OCI-LY3 (cell line): ENCODE data around the gene AFF1.

ENCODE experiments used
- EZH2phosphoT487 ChIP-seq: fragments of 200-600 bp; shearing (Covaris generic); IDR thresholded peaks from 2 replicates; pipeline ENCODE4 v1.6.1; 2018; ENCODE audit warnings: antibody characterized with exemption, mixed run types, low read depth
- TF ChIP-seq, protein P1 (sequence below): fragments of 200-600, 300-600 bp; sonication (generic); IDR thresholded peaks from 2 replicates; pipeline ENCODE4 v1.5.1; 2014; ENCODE audit warnings: antibody characterized with exemption, low read length, low read depth

DNA sequence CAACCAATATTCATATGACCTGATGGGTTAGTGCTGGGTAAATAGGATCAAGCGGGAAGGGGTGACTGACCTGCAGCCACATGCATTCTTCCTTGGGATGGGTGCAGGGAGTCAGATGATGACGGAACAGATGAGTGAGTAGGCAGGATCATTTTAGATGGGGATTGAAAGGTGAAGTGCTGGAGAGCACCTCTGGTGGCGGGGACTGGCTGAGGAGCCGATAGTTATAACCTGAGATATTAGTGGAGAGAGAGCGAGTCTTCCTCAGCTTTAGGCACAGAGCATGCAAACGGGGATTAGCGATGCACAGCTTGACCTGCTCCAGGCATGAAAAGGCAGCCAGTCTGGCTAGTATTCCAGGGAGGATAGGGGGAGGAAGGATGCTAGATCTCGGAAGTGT is 99.1 kb downstream of the AFF1 start:
- TF ChIP-seq, protein P1, sequence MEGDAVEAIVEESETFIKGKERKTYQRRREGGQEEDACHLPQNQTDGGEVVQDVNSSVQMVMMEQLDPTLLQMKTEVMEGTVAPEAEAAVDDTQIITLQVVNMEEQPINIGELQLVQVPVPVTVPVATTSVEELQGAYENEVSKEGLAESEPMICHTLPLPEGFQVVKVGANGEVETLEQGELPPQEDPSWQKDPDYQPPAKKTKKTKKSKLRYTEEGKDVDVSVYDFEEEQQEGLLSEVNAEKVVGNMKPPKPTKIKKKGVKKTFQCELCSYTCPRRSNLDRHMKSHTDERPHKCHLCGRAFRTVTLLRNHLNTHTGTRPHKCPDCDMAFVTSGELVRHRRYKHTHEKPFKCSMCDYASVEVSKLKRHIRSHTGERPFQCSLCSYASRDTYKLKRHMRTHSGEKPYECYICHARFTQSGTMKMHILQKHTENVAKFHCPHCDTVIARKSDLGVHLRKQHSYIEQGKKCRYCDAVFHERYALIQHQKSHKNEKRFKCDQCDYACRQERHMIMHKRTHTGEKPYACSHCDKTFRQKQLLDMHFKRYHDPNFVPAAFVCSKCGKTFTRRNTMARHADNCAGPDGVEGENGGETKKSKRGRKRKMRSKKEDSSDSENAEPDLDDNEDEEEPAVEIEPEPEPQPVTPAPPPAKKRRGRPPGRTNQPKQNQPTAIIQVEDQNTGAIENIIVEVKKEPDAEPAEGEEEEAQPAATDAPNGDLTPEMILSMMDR, result no peak
- no peak for TF ChIP-seq EZH2phosphoT487
